K562 (cell line): ENCODE results near the gene MCEMP1. TPM values are rescaled to one million over a fixed set of nuclear protein-coding genes. Genes with fewer than 3 reads are reported as not detected.
A peak's percentile ranks its signal among the peaks of the same experiment; 100 is the strongest.

Experiments
- ASH1L ChIP-seq: fragments of 450-650 bp; IDR thresholded peaks from 2 replicates; pipeline ENCODE4 v1.6.1; 2018; ENCODE audit warnings: borderline replicate concordance, mild to moderate bottlenecking, low read depth; ENCODE audit not compliant: partially characterized antibody
- CHD1 ChIP-seq: fragments of 200-600 bp; sonication (generic); IDR thresholded peaks from one replicate; pipeline ENCODE4 v1.6.1; 2012; ENCODE audit warnings: mild to moderate bottlenecking, moderate library complexity, low read length, inconsistent platforms
- DPF2 ChIP-seq: fragments of 450-650 bp; IDR thresholded peaks from 2 replicates; pipeline ENCODE4 v1.6.1; 2016
- HNRNPH1 ChIP-seq: fragments of 200-400 bp; formaldehyde crosslinking; optimal IDR thresholded peaks from 2 replicates; pipeline ENCODE3; 2017; ENCODE audit warnings: low read depth, mild to moderate bottlenecking, low read length, moderate library complexity
- HOXB6 ChIP-seq: fragments of 250-450 bp; sonication (Bioruptor Pico); IDR thresholded peaks from 2 replicates; pipeline ENCODE4 v1.5.1; 2022; ENCODE audit warnings: mild to moderate bottlenecking, borderline replicate concordance
- NR4A1 ChIP-seq, 2 experiments: fragments of 250-450 bp in 1 of 2; fragments of 450-650 bp in 1 of 2; sonication (Bioruptor Pico) in 1 of 2; IDR thresholded peaks; 2 replicates each; pipeline versions ENCODE4 v1.4.0 to v1.6.1; 2016 to 2020; ENCODE audit warnings: mild to moderate bottlenecking in 2 of 2, missing compliant biosample characterization in 1 of 2, missing genetic modification characterization in 1 of 2, moderate library complexity in 1 of 2
- PHF20 ChIP-seq: fragments of 450-650 bp; IDR thresholded peaks from 2 replicates; pipeline ENCODE4 v1.6.1; 2018; ENCODE audit not compliant: partially characterized antibody
- RBFOX2 ChIP-seq: fragments of 200-400 bp; formaldehyde crosslinking; IDR thresholded peaks from 2 replicates; pipeline ENCODE4 v1.6.1; 2017; ENCODE audit warnings: low read depth, mild to moderate bottlenecking, low read length, moderate library complexity
- ZEB2 ChIP-seq: fragments of 450-650 bp; IDR thresholded peaks from 2 replicates; pipeline ENCODE4 v1.6.1; 2016
- ZFX ChIP-seq: sonication (generic); formaldehyde crosslinking; IDR thresholded peaks from 2 replicates; pipeline ENCODE4 v1.8.0; 2022; ENCODE audit warnings: mild to moderate bottlenecking, missing genetic modification reagents, moderate library complexity
- ZNF217 ChIP-seq: sonication (generic); formaldehyde crosslinking; IDR thresholded peaks from 2 replicates; pipeline ENCODE4 v1.8.0; 2022; ENCODE audit warnings: mild to moderate bottlenecking, missing genetic modification reagents
- ZNF561 ChIP-seq: fragments of 450-650 bp; formaldehyde crosslinking; conservative IDR thresholded peaks from 2 replicates; pipeline ENCODE4 v1.4.0; 2020; ENCODE audit warnings: mild to moderate bottlenecking, moderate library complexity
- ZNF584 ChIP-seq: fragments of 200-800 bp; sonication (Bioruptor generic); IDR thresholded peaks from 2 replicates; pipeline ENCODE4 v1.6.1; 2016; ENCODE audit warnings: low read depth, mild to moderate bottlenecking, missing genetic modification characterization, missing compliant biosample characterization
- polyA plus RNA-seq, 8 experiments: library from polyadenylated mRNA; depleted of rRNA in 4 of 8; stranded (reverse) in 5 of 8; unstranded in 3 of 8; fragments of >200 nt; fragmentation: Nextera tagmentation in 2 of 8; fragmentation: Illumina TruSeq in 1 of 8; extraction: Ambion mirVana in 2 of 8; extraction: Trizol in 1 of 8; gene quantifications; 2 replicates each; pipeline versions ENCODE4 v1.2.1 to v1.2.3, GENCODE V29; 2011 to 2014; ENCODE audit warnings: inconsistent platforms in 1 of 8, missing spikeins in 1 of 8
- total RNA-seq, 7 experiments: library from RNA; depleted of rRNA in 6 of 7; stranded (reverse); fragments of >200 nt in 6 of 7; fragmentation: Illumina TruSeq in 2 of 7; extraction: Trizol in 2 of 7; gene quantifications; 2 replicates each; pipeline versions ENCODE4 v1.2.1 to v1.2.3, GENCODE V29; 2011 to 2021; ENCODE audit warnings: low replicate concordance in 1 of 7
- TF ChIP-seq, protein P1 (sequence below): fragments of 150-350 bp; IDR thresholded peaks from 2 replicates; pipeline ENCODE4 v1.6.1; 2014; ENCODE audit warnings: low read depth, mild to moderate bottlenecking, low read length, borderline replicate concordance
- TF ChIP-seq, protein P2 (sequence below), 2 experiments: fragments of 450-650 bp in 1 of 2; sonication (generic) in 1 of 2; formaldehyde crosslinking; conservative IDR thresholded peaks; 2 replicates each; pipeline versions ENCODE4 v1.4.0 to v1.8.1; 2020 to 2022; ENCODE audit warnings: mild to moderate bottlenecking in 1 of 2, missing genetic modification reagents in 1 of 2
- TF ChIP-seq, protein P3 (sequence below): sonication (generic); formaldehyde crosslinking; IDR thresholded peaks from 2 replicates; pipeline ENCODE4 v1.8.1; 2023; ENCODE audit warnings: missing genetic modification reagents, mild to moderate bottlenecking, borderline replicate concordance

The MCEMP1 gene
- total and polyA plus RNA-seq, 9 of the 15 experiments (the other 6 are each of a cell fraction or from before 2014, with no cell fraction given): 0.11 to 1.8 (median 0.51) TPM

DNA sequence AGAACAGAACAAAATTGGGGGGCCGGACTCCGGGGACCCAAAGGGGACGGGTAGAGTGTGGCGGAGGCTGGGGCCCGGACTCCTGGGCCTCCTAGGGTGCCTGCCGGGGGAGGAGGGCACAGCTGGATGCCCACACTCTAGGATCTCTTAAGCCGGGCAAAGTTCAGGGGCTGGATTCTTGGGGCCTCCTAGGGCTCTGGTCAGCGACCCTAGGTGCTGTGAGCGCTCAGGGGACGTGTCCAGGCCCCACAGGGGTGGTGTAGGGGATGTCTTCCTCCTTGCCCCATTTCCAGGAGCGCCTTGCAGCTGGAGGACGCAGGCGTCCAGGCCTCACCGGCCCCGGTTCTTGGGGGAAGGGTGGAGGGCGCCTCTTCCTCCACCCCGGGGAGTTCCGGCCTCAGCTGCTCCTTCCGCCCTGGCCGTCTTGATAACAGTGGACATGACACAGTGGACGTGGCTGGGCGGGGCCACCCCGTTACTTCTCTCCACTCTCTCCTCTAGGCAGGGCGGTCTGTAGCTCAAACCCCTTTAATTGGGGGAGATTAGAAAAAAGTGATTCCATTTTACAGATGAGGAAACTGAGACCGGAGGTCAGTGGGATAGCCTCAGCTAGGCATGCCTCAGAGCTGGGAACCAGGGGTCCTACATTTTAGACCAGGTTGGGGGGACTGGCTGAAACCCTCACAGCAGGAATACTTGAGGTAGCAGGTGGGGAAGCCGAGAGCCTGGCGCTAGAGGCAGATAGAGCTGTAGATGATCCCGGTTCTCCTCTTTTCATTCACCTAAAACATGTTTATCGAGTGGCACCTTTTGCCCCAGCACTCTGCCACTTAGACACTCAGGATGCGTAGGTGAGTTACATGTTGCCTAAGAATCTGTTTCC lies 39.3 kb upstream of the MCEMP1 start (continued):
- TF ChIP-seq, protein P1, sequence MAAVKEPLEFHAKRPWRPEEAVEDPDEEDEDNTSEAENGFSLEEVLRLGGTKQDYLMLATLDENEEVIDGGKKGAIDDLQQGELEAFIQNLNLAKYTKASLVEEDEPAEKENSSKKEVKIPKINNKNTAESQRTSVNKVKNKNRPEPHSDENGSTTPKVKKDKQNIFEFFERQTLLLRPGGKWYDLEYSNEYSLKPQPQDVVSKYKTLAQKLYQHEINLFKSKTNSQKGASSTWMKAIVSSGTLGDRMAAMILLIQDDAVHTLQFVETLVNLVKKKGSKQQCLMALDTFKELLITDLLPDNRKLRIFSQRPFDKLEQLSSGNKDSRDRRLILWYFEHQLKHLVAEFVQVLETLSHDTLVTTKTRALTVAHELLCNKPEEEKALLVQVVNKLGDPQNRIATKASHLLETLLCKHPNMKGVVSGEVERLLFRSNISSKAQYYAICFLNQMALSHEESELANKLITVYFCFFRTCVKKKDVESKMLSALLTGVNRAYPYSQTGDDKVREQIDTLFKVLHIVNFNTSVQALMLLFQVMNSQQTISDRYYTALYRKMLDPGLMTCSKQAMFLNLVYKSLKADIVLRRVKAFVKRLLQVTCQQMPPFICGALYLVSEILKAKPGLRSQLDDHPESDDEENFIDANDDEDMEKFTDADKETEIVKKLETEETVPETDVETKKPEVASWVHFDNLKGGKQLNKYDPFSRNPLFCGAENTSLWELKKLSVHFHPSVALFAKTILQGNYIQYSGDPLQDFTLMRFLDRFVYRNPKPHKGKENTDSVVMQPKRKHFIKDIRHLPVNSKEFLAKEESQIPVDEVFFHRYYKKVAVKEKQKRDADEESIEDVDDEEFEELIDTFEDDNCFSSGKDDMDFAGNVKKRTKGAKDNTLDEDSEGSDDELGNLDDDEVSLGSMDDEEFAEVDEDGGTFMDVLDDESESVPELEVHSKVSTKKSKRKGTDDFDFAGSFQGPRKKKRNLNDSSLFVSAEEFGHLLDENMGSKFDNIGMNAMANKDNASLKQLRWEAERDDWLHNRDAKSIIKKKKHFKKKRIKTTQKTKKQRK: no peak
- TF ChIP-seq ZNF217 (CRISPR knock-in tag): no peak
- no peak for TF ChIP-seq ZNF561 (CRISPR knock-in tag)
- TF ChIP-seq ZEB2: no peak
- no peak for TF ChIP-seq HOXB6
- TF ChIP-seq DPF2: peak; percentile 63; the same call in 1 of the 2 replicates
- peak; percentile 84 for TF ChIP-seq RBFOX2
- no peak for TF ChIP-seq HNRNPH1
- peak; percentile 72 for TF ChIP-seq ZFX (CRISPR knock-in tag)
- no peak for TF ChIP-seq ZNF584 (CRISPR knock-in tag)
- TF ChIP-seq, protein P2, sequence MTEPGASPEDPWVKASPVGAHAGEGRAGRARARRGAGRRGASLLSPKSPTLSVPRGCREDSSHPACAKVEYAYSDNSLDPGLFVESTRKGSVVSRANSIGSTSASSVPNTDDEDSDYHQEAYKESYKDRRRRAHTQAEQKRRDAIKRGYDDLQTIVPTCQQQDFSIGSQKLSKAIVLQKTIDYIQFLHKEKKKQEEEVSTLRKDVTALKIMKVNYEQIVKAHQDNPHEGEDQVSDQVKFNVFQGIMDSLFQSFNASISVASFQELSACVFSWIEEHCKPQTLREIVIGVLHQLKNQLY (CRISPR knock-in tag; conservative IDR thresholded peaks at IDR 0.05): 0 out of 4 replicates have a peak, but pooled peaks of 1 of the 2 experiments have one; percentile 28
- TF ChIP-seq, protein P3, sequence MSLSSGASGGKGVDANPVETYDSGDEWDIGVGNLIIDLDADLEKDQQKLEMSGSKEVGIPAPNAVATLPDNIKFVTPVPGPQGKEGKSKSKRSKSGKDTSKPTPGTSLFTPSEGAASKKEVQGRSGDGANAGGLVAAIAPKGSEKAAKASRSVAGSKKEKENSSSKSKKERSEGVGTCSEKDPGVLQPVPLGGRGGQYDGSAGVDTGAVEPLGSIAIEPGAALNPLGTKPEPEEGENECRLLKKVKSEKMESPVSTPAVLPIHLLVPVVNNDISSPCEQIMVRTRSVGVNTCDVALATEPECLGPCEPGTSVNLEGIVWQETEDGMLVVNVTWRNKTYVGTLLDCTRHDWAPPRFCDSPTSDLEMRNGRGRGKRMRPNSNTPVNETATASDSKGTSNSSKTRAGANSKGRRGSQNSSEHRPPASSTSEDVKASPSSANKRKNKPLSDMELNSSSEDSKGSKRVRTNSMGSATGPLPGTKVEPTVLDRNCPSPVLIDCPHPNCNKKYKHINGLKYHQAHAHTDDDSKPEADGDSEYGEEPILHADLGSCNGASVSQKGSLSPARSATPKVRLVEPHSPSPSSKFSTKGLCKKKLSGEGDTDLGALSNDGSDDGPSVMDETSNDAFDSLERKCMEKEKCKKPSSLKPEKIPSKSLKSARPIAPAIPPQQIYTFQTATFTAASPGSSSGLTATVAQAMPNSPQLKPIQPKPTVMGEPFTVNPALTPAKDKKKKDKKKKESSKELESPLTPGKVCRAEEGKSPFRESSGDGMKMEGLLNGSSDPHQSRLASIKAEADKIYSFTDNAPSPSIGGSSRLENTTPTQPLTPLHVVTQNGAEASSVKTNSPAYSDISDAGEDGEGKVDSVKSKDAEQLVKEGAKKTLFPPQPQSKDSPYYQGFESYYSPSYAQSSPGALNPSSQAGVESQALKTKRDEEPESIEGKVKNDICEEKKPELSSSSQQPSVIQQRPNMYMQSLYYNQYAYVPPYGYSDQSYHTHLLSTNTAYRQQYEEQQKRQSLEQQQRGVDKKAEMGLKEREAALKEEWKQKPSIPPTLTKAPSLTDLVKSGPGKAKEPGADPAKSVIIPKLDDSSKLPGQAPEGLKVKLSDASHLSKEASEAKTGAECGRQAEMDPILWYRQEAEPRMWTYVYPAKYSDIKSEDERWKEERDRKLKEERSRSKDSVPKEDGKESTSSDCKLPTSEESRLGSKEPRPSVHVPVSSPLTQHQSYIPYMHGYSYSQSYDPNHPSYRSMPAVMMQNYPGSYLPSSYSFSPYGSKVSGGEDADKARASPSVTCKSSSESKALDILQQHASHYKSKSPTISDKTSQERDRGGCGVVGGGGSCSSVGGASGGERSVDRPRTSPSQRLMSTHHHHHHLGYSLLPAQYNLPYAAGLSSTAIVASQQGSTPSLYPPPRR: no peak
- peak; percentile 15 for TF ChIP-seq PHF20
- TF ChIP-seq ASH1L: no peak
- TF ChIP-seq CHD1: peak; percentile 95
- no peak for TF ChIP-seq NR4A1 (CRISPR knock-in tag; IDR thresholded peaks at IDR 0.05)
- TF ChIP-seq NR4A1 (tag; IDR thresholded peaks at IDR 0.05): no peak
